GM10248 (cell line): Measurements from ENCODE around the gene CEP250.
"Not testable (repeated sequence)": the region's sequence is repeated elsewhere in the genome, so short reads cannot be mapped to it uniquely, and the experiment has no call there.

ENCODE experiments used
- CTCF ChIA-PET: fragments of 300-600 bp; sonication (Branson Sonifier 250); formaldehyde crosslinking; extraction: SDS; loops from one replicate; lab custom pipeline; 2021; ENCODE audit warnings: antibody characterized with exemption; lab: Yijun Ruan, JAX
- POLR2A ChIA-PET: fragments of 350-650 bp; sonication (Branson Sonifier 250); formaldehyde crosslinking; extraction: SDS; loops from one replicate; lab custom pipeline; 2020; ENCODE audit warnings: antibody characterized with exemption; lab: Yijun Ruan, JAX
- DNase-seq: peaks from one replicate; pipeline ENCODE4 v3.0.0; 2012; ENCODE audit errors: extremely low spot score
- TF ChIP-seq, protein P1 (sequence below): IDR thresholded peaks from 2 replicates; pipeline ENCODE4 v1.5.1; 2012; ENCODE audit warnings: mild to moderate bottlenecking, low read depth; ENCODE audit errors: extremely low read depth, missing control alignments, control extremely low read depth

Gene CEP250

DNA sequence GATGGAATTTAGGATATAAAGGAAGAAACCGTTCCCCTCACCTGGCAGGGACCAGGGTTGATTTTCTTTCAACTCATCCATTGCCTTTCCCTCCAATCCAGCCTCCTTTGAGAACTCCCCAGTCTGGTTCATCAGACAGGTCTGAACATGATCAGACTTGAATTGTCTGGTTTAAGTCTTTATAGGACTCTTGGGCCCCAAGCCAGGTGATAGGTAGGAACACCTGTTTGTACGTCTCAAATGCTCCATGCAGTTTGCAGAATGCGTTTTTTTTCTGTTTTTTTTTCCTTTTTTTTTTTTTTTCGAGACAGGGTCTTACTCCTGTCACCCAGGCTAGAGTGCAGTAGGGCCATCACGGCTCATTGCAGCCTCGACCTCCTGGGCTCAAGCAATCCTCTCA lies 4.1 kb upstream of the CEP250 start:
- TF ChIP-seq, protein P1, sequence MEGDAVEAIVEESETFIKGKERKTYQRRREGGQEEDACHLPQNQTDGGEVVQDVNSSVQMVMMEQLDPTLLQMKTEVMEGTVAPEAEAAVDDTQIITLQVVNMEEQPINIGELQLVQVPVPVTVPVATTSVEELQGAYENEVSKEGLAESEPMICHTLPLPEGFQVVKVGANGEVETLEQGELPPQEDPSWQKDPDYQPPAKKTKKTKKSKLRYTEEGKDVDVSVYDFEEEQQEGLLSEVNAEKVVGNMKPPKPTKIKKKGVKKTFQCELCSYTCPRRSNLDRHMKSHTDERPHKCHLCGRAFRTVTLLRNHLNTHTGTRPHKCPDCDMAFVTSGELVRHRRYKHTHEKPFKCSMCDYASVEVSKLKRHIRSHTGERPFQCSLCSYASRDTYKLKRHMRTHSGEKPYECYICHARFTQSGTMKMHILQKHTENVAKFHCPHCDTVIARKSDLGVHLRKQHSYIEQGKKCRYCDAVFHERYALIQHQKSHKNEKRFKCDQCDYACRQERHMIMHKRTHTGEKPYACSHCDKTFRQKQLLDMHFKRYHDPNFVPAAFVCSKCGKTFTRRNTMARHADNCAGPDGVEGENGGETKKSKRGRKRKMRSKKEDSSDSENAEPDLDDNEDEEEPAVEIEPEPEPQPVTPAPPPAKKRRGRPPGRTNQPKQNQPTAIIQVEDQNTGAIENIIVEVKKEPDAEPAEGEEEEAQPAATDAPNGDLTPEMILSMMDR = no peak
- no peak for DNase-seq
- ChIA-PET CTCF (interaction anchor here (0.8 to 4.6 kb wide), 4 partner anchors 10 to 148 kb away, joined by 3 to 31 read pairs (median 7); no protein-coding TSS in a partner anchor), POLR2A (no interaction called here)

DNA sequence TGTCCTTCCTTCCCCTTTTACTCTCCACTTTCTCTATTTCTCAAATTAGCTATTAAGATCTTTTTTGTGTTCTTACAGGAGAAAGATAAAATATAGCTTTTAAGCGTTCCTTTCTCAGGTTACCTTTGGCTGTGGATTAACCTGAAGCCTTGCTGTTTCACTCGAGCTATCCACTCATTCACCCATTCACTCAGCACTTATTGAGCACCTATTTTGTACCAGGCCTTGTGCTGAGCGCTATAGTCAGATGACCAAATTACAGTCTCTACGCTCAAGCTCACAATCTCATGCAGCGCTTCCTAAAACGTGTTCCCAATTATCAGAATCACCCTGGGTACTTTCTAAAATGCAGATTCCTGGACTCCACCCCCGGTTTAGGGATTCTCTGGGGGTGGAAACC lies 1.8 kb upstream of the CEP250 start:
- CTCF ChIA-PET = interaction anchor here (0.9 to 4.6 kb wide), 6 partner anchors 9 to 309 kb away, joined by 3 to 31 read pairs (median 5); no protein-coding TSS in a partner anchor
- TF ChIP-seq, protein P1 = no peak
- no peak for DNase-seq
- POLR2A ChIA-PET = no interaction called here

DNA sequence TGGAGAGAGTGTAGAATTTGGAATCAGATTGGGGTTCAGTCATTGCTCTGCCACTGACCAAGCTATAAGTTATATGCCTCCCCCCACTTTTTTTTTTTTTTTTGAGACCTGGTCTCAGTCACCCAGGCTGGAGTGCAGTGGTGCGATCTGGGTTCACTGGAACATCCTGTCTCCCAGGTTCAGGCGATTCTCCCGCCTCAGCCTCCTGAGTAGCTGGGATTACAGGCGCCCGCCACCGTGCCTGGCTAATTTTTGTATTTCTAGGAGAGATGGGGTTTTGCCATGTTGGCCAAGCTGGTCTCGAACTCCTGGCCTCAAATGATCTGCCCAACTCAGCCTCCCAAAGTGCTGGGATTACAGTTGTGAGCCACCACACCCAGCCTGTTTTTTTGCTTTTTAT lies 1.3 kb downstream of the CEP250 start:
- not testable (repeated sequence) for DNase-seq
- POLR2A ChIA-PET = interaction anchor here (0.6 kb wide), 1 partner anchor 57 kb away, joined by 6 read pairs; no protein-coding TSS in a partner anchor
- CTCF ChIA-PET = interaction anchor here (0.8 to 3.4 kb wide), 6 partner anchors 9 to 162 kb away, joined by 3 to 17 read pairs (median 4); no protein-coding TSS in a partner anchor

DNA sequence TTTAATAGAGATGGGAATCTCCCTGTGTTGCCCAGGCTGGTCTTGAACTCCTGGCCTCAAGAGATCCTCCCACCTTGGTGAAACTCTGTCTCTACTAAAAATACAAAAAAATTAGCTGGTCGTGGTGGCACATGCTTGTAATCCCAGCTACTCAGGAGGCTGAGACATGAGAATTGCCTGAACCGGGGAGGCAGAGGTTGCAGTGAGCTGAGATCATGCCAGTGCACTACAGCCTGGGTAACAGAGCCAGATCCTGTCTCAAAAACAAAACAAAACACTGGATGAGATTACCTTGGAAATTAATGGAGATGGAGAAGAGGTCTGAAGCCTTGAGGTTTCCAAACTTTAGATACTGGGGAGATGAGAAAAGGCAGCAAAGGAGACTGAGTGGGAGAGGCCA lies 2.1 kb downstream of the CEP250 start:
- CTCF ChIA-PET = interaction anchor here (0.8 to 3.4 kb wide), 4 partner anchors 9 to 151 kb away, joined by 3 to 12 read pairs (median 4); no protein-coding TSS in a partner anchor
- DNase-seq, POLR2A ChIA-PET: not testable (repeated sequence)

DNA sequence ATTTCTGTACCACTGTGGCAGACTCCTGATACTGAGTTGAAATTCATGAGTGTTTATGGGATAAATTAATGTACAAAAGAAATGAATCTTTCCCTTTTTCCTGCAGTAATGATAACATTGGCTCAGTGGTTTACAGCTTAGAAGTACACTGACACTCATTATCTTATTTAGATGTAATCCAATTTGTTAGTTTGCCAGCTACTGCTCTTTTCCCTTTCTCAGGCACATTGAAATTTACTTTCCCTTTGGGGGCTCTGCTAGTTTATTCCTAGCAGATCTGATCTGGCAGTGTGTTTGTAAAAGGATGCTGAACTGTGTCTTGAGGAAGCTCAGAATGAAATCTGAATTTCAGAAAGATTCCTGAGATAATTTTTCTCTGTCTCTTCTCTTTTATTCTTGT lies 3.0 kb downstream of the CEP250 start:
- no peak for DNase-seq
- TF ChIP-seq, protein P1 = no peak
- ChIA-PET POLR2A (no interaction called here), CTCF (interaction anchor here (1.2 to 1.3 kb wide), 2 partner anchors 17 to 19 kb away, joined by 3 to 4 read pairs; no protein-coding TSS in a partner anchor)

DNA sequence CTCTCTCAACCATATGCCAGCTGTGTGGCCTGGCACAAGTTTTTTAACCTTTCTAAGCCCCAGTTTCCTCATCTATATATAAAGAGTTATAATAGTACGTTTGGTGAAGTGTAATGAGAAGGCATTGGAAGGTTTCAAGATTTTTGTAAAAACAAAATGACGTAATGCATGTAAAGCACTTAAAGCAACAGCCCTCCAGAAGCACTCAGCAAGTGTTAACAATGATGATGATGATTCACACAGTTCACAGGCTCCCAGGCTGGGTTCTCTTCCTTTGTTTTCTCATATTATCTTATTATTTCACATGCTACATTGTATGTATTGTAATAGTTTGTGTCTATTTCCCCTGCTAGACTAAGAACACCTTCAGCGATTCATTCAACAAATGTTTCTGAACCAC lies 6.2 kb downstream of the CEP250 start:
- DNase-seq = no peak
- POLR2A ChIA-PET = no interaction called here
- CTCF ChIA-PET = interaction anchor here (1.1 to 4.1 kb wide), 6 partner anchors 8 to 423 kb away, joined by 3 to 31 read pairs (median 13); partner anchors contain the start of gene CEP250

DNA sequence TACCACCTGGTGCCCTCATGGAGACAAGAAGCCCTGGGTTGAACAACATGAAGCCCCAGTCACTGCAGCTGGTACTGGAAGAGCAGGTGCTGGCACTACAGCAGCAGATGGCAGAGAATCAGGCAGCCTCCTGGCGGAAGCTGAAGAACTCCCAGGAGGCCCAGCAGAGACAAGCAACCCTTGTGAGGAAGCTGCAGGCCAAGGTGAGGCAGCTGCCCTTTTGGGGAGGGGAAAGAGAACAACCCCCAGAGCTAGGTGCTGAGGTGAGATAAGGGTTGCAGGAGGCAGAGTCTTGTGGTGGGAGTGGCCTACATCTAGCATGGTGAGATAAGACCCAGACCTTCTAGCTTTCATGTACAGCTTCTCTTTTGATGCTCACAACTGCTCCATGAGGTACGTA lies 7.0 kb downstream of the CEP250 start:
- POLR2A ChIA-PET = no interaction called here
- CTCF ChIA-PET = interaction anchor here (1.1 to 4.1 kb wide), 10 partner anchors 9 to 426 kb away, joined by 3 to 31 read pairs (median 10); partner anchors contain the start of gene CEP250

More for the DNA sequence above, 6.2 kb downstream of the CEP250 start:
- TF ChIP-seq, protein P1 = no peak

More for the DNA sequence above, 7.0 kb downstream of the CEP250 start:
- DNase-seq = no peak
- TF ChIP-seq, protein P1 = no peak
